ENCODE data around the gene ZFP91. TPM values are rescaled to one million over a fixed set of nuclear protein-coding genes. Genes with fewer than 3 reads are reported as not detected.
A peak's percentile ranks its signal among the peaks of the same experiment; 100 is the strongest.

Gene ZFP91
- total and polyA plus RNA-seq, 7 donors = 27.8 to 94.1 (median 68.4) TPM

DNA sequence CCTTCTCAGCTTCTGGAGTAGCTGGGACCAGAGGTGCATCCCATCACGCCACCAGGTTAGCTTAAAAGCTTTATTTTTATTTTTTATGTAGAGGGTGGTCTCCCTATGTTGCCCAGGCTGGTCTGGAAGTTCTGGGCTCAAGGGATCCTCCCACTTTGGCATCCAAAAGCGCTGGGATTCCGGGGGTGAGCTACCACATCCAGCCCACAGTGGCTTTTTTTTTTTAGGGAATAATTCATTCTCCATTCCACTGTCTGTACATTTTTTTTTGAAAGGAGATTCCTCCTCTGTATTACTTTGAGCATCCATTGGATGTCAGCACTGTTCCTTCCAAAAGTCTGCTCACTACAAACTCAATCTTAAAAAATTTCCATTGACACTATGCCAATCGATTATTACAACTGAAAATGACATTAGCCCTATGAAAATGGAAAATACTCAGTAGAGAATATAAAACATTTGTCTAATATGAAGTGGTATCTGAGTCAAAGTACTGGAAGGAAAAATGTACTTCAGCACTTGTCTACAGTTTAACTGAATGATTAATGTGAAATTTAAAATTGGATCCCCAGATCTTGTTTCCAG is 1.9 kb upstream of the ZFP91 start:
- TF ChIP-seq, protein P1, sequence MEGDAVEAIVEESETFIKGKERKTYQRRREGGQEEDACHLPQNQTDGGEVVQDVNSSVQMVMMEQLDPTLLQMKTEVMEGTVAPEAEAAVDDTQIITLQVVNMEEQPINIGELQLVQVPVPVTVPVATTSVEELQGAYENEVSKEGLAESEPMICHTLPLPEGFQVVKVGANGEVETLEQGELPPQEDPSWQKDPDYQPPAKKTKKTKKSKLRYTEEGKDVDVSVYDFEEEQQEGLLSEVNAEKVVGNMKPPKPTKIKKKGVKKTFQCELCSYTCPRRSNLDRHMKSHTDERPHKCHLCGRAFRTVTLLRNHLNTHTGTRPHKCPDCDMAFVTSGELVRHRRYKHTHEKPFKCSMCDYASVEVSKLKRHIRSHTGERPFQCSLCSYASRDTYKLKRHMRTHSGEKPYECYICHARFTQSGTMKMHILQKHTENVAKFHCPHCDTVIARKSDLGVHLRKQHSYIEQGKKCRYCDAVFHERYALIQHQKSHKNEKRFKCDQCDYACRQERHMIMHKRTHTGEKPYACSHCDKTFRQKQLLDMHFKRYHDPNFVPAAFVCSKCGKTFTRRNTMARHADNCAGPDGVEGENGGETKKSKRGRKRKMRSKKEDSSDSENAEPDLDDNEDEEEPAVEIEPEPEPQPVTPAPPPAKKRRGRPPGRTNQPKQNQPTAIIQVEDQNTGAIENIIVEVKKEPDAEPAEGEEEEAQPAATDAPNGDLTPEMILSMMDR (IDR thresholded peaks at IDR 0.05) = peak; percentile 48
- Histone ChIP-seq H3K9me3 (no peaks in the 10 kb centered on the region), H3K36me3 (ENCODE audit: insufficient read depth in 1 of 2, low read depth in 1 of 2) (no peaks in the 10 kb centered on the region), H3K4me3 (peak overlapping the region; percentile 92), H3K4me1 (peaks cover 63% of the 10 kb centered on the region), H3K27ac (peak overlapping the region; percentile 100), H3K27me3 (ENCODE audit: insufficient read depth in 3 of 3, low read length in 2 of 3) (no peaks in the 10 kb centered on the region)
- ATAC-seq = no peak
- intact Hi-C loops (cut with DNase I) = loop anchor here (2.0 to 5.0 kb wide), 2 partner anchors 50 to 98 kb away; no protein-coding TSS in a partner anchor
- no peak for DNase-seq
- WGBS, 3 donors = 26 to 31% (median 27%) methylated on average over 4 of the region's 4 CpGs

DNA sequence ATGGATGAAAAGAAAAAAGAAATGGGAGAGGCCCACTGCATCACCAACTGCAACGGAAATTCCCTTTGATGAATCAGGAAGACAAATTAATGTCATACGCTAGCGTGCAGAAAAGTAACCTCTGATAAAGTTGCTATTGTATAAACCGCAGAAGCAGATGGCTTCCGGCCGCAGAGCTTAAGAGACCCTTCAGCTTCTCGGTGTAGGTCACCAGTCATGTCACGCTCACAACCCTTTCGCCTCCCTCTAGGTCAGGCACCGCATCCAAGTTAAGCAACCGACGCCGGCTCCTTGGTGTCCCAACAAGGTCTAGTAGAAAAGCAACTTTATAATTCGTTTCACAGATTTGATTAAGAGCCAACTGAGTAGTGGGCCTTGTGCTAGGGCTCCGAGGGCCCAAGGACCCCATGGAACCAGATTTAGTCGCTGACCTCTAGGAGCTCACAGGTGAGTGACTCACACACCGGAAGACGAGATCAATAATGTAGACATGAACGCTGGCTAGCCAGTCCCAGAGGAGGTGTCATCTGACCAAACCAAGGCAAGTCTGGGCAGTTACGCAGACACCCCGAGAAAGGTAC is 1.2 kb upstream of the ZFP91 start:
- DNase-seq = peak; percentile 56 to 74
- TF ChIP-seq, protein P1 (IDR thresholded peaks at IDR 0.05) = no peak
- Histone ChIP-seq H3K27me3 (ENCODE audit: insufficient read depth in 3 of 3, low read length in 2 of 3) (no peaks in the 10 kb centered on the region), H3K36me3 (ENCODE audit: insufficient read depth in 1 of 2, low read depth in 1 of 2) (no peaks in the 10 kb centered on the region), H3K4me1 (peaks cover 69% of the 10 kb centered on the region), H3K27ac (peak overlapping the region; percentile 100), H3K4me3 (peak overlapping the region; percentile 92), H3K9me3 (no peaks in the 10 kb centered on the region)
- ATAC-seq = peak; percentile 18 to 38 (median 23)
- intact Hi-C loops (cut with DNase I) = loop anchor here (2.0 to 5.0 kb wide), 2 partner anchors 50 to 97 kb away; no protein-coding TSS in a partner anchor
- WGBS, 3 donors = 0 to 1% (median 1%) methylated on average over 21 of the region's 21 CpGs

DNA sequence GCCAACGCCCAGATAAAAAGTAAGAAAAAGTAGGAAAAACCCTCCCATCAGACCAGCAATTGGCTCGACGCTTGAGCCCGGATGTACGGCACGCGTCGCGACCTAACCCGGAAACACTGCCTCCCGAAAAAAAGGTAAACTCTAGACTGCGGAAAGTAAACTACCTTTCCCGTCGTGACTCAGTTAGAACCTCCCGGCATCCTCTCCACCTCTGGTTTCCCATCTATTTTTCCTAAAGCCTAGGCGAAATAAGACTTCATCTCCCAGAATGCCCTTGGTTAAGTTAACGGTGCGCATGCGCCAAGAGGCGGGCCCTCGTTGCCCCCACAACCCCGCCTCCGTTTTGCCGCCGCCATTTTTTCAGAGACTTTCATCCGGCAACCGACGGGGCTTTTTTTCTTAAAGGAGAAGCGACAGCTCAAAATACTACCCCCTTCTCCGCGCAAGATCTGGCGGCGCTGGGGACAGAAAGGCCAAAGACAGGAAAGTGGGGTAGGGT is 678 bp upstream of the ZFP91 start:
- intact Hi-C loops (cut with DNase I) = loop anchor here (5.0 kb wide), 1 partner anchor 49 kb away; no protein-coding TSS in a partner anchor
- Histone ChIP-seq H3K9me3 (no peaks in the 10 kb centered on the region), H3K4me1 (peaks cover 70% of the 10 kb centered on the region), H3K4me3 (peak overlapping the region; percentile 92), H3K27ac (peak overlapping the region; percentile 100), H3K27me3 (ENCODE audit: insufficient read depth in 3 of 3, low read length in 2 of 3) (no peaks in the 10 kb centered on the region), H3K36me3 (ENCODE audit: insufficient read depth in 1 of 2, low read depth in 1 of 2) (no peaks in the 10 kb centered on the region)
- WGBS, 3 donors = 0% methylated on average over 33 of the region's 33 CpGs
- TF ChIP-seq, protein P1 (IDR thresholded peaks at IDR 0.05) = no peak
- ATAC-seq (peak; percentile 73 to 79 (median 74)), DNase-seq (peak; percentile 94 to 98)

DNA sequence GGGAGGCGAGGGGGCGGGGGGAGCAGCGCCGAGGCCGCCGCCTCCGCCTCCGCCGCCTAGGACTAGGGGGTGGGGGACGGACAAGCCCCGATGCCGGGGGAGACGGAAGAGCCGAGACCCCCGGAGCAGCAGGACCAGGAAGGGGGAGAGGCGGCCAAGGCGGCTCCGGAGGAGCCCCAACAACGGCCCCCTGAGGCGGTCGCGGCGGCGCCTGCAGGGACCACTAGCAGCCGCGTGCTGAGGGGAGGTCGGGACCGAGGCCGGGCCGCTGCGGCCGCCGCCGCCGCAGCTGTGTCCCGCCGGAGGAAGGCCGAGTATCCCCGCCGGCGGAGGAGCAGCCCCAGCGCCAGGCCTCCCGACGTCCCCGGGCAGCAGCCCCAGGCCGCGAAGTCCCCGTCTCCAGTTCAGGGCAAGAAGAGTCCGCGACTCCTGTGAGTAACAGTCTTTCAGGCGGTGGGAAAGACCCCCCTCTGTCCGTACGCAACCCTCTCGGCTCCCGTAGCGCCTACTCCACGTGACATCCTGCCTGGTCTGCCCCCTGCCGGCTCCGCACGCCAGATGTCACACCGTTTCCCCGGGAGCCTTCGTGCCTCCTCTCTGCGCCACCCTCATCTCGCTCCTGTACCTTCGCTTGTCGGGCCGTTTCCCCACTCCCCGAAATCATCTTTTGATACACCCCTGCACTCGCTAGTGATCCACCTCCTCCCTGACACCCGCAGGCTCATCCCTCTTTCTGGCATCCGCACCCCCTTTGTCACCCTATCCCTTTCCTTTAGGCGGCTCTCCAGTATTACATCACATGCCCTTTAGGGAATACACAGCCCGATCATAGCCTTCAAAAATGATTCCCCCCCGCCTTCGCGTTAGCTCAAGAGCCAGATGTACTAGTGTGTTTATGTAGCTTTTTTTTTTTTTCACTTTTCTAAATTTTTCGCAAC is 598 bp downstream of the ZFP91 start:
- Histone ChIP-seq H3K36me3 (ENCODE audit: insufficient read depth in 1 of 2, low read depth in 1 of 2) (no peaks in the 10 kb centered on the region), H3K27me3 (ENCODE audit: insufficient read depth in 3 of 3, low read length in 2 of 3) (no peaks in the 10 kb centered on the region), H3K4me3 (peak overlapping the region; percentile 92), H3K9me3 (no peaks in the 10 kb centered on the region), H3K4me1 (peaks cover 68% of the 10 kb centered on the region), H3K27ac (peak overlapping the region; percentile 100)
- DNase-seq (peak; percentile 93 to 96), ATAC-seq (peak; percentile 69 to 76 (median 74))
- TF ChIP-seq, protein P1 (IDR thresholded peaks at IDR 0.05) = peak; percentile 75
- intact Hi-C loops (cut with DNase I) = loop anchor here (5.0 kb wide), 2 partner anchors 38 to 48 kb away; no protein-coding TSS in a partner anchor
- WGBS, 3 donors = 0 to 1% (median 0%) methylated on average over 39 to 78 of the region's 78 CpGs

Measured in psoas muscle (tissue), 8 donors.